HG02759 (cell line): ENCODE measurements around the gene SCNM1.
A peak's percentile ranks its signal among the peaks of the same experiment; 100 is the strongest.
"Not testable (repeated sequence)": the region's sequence is repeated elsewhere in the genome, so short reads cannot be mapped to it uniquely, and the experiment has no call there.

Experiments used
- ATAC-seq: cut with Tn5 transposase; IDR thresholded peaks from one replicate; pipeline ENCODE4 v1.9.1; 2021; ENCODE audit warnings: mild to moderate bottlenecking, moderate library complexity; ENCODE audit not compliant: unreplicated experiment

The SCNM1 gene

DNA sequence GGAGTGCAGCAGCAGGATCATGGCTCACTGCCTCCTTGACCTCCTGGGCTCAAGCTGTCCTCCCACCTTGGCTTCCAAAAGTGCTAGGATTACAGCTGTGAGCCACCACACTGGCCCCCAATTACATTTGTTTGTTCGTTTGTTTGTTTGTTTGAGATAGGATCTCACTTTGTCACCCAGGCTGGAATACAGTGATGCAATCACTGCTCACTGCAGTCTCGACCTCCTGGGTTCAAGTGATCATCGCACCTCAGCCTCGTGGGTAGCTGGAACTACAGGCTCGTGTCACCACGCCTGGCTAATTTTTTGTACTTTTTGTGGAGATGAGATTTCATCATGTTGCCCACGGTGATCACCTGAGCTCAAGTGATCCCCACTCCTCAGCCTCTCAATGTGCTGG lies 26.1 kb downstream of the SCNM1 start:
- ATAC-seq, result no peak

GRCh38 chr1:151193304-151193703 lies 27.4 kb downstream of the SCNM1 start:
- ATAC-seq, result no peak

GRCh38 chr1:151193856-151194255 lies 27.9 kb downstream of the SCNM1 start:
- no peak for ATAC-seq

- not testable (repeated sequence) for ATAC-seq
Observed at GRCh38 chr1:151194894-151195594, 29.1 kb downstream of the SCNM1 start.

GRCh38 chr1:151196292-151196800 lies 30.4 kb downstream of the SCNM1 start:
- no peak for ATAC-seq

DNA sequence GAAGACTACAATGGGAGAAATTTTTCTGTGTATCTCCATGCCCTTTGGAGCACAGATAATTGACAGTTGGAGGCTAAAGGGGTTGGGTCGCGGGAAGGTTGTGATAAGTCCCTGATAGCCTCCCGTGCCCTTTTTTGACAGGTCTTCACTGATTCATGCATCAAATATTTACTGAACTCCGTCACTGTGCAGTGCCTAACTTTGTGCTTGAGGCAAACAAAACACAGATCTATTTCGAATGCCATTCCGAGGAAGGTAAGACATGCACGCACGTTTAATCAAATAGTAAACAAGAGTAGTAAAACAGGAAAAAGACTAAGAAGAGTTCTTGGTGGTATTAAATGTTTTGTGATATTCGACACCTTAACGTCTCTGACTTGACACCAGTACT lies 31.9 kb downstream of the SCNM1 start:
- no peak for ATAC-seq

GRCh38 chr1:151198254-151199127 lies 32.5 kb downstream of the SCNM1 start, which contains the start of gene PIP5K1A:
Gene PIP5K1A, plus strand, starts transcription at chr1:151198552. Its CDS starts 445 bp downstream, at chr1:151198997.
- ATAC-seq, result peak; percentile 81

GRCh38 chr1:151199873-151200581 lies 34.1 kb downstream of the SCNM1 start:
- no peak for ATAC-seq

DNA sequence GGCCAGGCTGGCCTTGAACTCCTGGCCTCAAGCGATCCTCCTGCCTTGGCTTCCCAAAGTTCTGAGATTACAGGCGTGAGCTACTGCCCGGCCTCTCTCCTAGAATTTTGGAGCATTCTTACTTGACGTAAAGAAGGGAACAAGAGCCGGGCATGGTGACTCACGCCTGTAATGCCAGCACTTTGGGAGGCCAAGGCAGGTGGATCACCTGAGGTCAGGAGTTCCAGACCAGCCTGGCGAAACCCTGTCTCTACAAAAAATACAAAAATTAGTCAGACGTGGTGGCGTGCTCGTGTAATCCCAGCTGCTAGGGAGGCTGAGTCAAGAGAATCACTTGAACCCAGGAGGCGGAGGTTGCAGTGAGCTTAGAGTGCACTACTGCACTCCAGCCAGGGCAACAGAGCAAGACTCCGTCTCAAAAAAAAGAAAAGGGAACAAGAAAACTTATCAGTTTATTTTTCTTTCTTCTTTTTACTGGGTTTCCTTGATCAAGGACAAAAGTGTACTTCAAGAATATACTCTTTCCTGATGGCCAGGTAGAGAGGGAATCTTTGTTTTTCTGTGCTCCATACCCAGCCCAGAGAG lies 39.5 kb downstream of the SCNM1 start:
- ATAC-seq, result not testable (repeated sequence)

- ATAC-seq, result no peak
Observed at GRCh38 chr1:151210830-151211229, 44.9 kb downstream of the SCNM1 start.

DNA sequence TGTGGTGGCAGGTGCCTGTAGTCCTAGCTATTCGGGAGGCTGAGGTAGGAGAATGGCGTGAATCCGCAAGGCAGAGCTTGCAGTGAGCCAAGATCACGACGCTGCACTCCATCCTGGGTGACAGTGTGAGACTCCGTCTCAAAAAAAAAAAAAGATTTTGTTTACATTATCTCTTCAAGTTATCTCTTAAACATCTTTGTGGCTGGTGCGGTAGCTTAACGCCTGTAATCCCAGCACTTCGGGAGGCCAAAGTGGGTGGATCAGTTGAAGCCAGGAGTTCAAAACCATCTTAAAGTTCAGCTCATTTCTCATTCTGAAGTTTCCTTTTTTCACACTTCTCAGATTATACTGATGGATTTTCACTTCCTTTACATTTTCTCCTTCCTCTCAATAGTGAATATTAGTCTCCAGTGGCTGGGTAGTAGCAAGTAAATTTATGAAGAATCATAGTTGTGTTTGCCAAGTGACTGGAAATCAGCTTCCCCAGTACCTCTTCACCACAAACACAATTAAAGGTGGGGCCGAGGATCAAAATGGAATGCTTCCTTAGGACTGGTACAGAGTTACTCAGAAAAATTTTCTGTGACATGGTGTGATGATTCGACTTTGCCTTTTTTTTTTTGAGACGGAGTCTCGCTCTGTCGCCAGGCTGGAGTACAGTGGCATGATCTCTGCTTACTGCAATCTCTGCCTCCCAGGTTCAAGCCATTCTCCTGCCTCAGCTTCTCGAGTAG lies 46.2 kb downstream of the SCNM1 start:
- ATAC-seq, result no peak

DNA sequence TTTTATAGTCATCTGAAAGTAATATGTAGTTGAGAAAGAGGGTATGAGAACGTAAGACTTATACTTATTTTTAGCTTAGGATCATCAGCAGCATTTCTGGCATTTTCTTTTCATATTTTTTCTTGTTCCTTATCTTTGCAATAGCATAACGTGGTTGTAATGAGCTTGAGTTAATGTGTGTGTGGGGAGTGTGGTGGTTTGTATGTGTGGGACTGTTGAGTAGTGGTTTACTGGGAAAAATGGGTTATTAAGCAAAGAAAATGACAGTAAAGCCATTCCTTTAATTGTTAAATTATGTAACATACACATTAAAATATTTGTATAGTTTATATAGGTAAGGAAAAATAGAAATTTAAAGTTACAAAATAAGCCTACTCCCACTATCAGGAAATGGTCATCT lies 47.6 kb downstream of the SCNM1 start:
- no peak for ATAC-seq
